Measurements from ENCODE around the gene MYO9A. TPM values are rescaled to one million over a fixed set of nuclear protein-coding genes. Genes with fewer than 3 reads are reported as not detected.
A peak's percentile ranks its signal among the peaks of the same experiment; 100 is the strongest.

MYO9A gene
- total and polyA plus RNA-seq, 10 of the 15 experiments (the other 5 are each of a cell fraction or from before 2014, with no cell fraction given), result 3.3 to 25.3 (median 12.2) TPM

- TF ChIP-seq SKIL (IDR thresholded peaks at IDR 0.05; ENCODE audit: low read depth, poor library complexity, severe bottlenecking) (peak; percentile 49), SREBF2 (IDR thresholded peaks at IDR 0.05; ENCODE audit: low read length) (no peak), CREM (IDR thresholded peaks at IDR 0.05; ENCODE audit: low read depth) (peak; percentile 68), RELB (IDR thresholded peaks at IDR 0.05; ENCODE audit: low read depth) (peak; percentile 75), MTA2 (IDR thresholded peaks at IDR 0.05; ENCODE audit: low read depth) (peak; percentile 97), ATF7 (IDR thresholded peaks at IDR 0.05; ENCODE audit: low read depth) (peak; percentile 28; the same call in 1 of the 2 replicates), IKZF1 (conservative IDR thresholded peaks at IDR 0.05) (peak; percentile 63), CHD2 (IDR thresholded peaks at IDR 0.05; ENCODE audit: borderline replicate concordance, low read depth, low read length) (no peak), MEF2A (IDR thresholded peaks at IDR 0.05; ENCODE audit: insufficient read depth, low read depth, low read length) (peak; percentile 70; the same call in 1 of the 2 replicates), FOXM1 (IDR thresholded peaks at IDR 0.05; ENCODE audit: low read depth, low read length) (peak; percentile 87; the same call in 1 of the 2 replicates), ATF2 (IDR thresholded peaks at IDR 0.05; ENCODE audit: low read length) (peak; percentile 60), ETV6 (conservative IDR thresholded peaks at IDR 0.05 in 1 of 2, IDR thresholded peaks at IDR 0.05 in 1 of 2; ENCODE audit: borderline replicate concordance in 1 of 2, low read depth in 1 of 2) (peak in 1 of 2 experiments; percentile 65; a peak in 1 of 4 replicates), IRF4 (IDR thresholded peaks at IDR 0.05; ENCODE audit: low read depth, low read length) (peak; percentile 64), NFIC (IDR thresholded peaks at IDR 0.05; ENCODE audit: low read depth, low read length) (peak; percentile 92)
These were observed 203.9 kb downstream of the MYO9A start (continued) for GRCh38 chr15:71914092-71914491.

Measured in GM12878 (cell line).